HL-60/S4 (cell line): ENCODE results near the gene SETD3.

Experiments used
- in situ Hi-C: fragments of 300-500 bp; cut with MboI; formaldehyde crosslinking; loops from 2 replicates; pipeline ENCODE4 v1.14.3; 2022; ENCODE audit warnings: low sequenced_read_pairs

Gene SETD3

GRCh38 chr14:99426813-99427346, 53.8 kb downstream of the SETD3 start:
- in situ Hi-C loops = no loop called here

GRCh38 chr14:99426265-99426664, 54.4 kb downstream of the SETD3 start:
- in situ Hi-C loops = no loop called here

GRCh38 chr14:99425272-99425681, 55.4 kb downstream of the SETD3 start:
- in situ Hi-C loops = no loop called here

- in situ Hi-C loops = no loop called here
Measured at GRCh38 chr14:99424306-99424877, 56.3 kb downstream of the SETD3 start.

GRCh38 chr14:99423434-99423833, 57.2 kb downstream of the SETD3 start:
- in situ Hi-C loops = no loop called here

GRCh38 chr14:99422228-99423010, 58.2 kb downstream of the SETD3 start:
- in situ Hi-C loops = no loop called here

GRCh38 chr14:99420711-99421110, 59.9 kb downstream of the SETD3 start:
- in situ Hi-C loops = no loop called here

- in situ Hi-C loops = no loop called here
Measured at GRCh38 chr14:99419905-99420304, 60.8 kb downstream of the SETD3 start.

- in situ Hi-C loops = no loop called here
Measured at GRCh38 chr14:99418242-99418641, 62.4 kb downstream of the SETD3 start.

GRCh38 chr14:99416909-99417308, 63.8 kb downstream of the SETD3 start:
- in situ Hi-C loops = no loop called here

- in situ Hi-C loops = no loop called here
Measured at GRCh38 chr14:99415496-99416281, 65.0 kb downstream of the SETD3 start.

- in situ Hi-C loops = no loop called here
Measured at GRCh38 chr14:99413911-99414310, 66.7 kb downstream of the SETD3 start.

- in situ Hi-C loops = no loop called here
Measured at GRCh38 chr14:99413172-99413571, 67.5 kb downstream of the SETD3 start.

- in situ Hi-C loops = no loop called here
Measured at GRCh38 chr14:99412117-99413061, 68.3 kb downstream of the SETD3 start.

- in situ Hi-C loops = no loop called here
Measured at GRCh38 chr14:99410019-99410418, 70.6 kb downstream of the SETD3 start.

- in situ Hi-C loops = no loop called here
Measured at GRCh38 chr14:99408971-99409289, 71.7 kb downstream of the SETD3 start.

GRCh38 chr14:99408286-99408970, 72.2 kb downstream of the SETD3 start:
- in situ Hi-C loops = no loop called here

- in situ Hi-C loops = no loop called here
Measured at GRCh38 chr14:99407416-99407815, 73.2 kb downstream of the SETD3 start.

- in situ Hi-C loops = no loop called here
Measured at GRCh38 chr14:99402950-99403349, 77.7 kb downstream of the SETD3 start.

- in situ Hi-C loops = no loop called here
Measured at GRCh38 chr14:99402285-99402648, 78.4 kb downstream of the SETD3 start.
